Measurements from ENCODE around the gene STAMBPL1.
"Not testable (repeated sequence)": the region's sequence is repeated elsewhere in the genome, so short reads cannot be mapped to it uniquely, and the experiment has no call there.

The STAMBPL1 gene
- total RNA-seq: 25.0 to 47.6 (median 36.7) reads per million in 4 experiments

DNA sequence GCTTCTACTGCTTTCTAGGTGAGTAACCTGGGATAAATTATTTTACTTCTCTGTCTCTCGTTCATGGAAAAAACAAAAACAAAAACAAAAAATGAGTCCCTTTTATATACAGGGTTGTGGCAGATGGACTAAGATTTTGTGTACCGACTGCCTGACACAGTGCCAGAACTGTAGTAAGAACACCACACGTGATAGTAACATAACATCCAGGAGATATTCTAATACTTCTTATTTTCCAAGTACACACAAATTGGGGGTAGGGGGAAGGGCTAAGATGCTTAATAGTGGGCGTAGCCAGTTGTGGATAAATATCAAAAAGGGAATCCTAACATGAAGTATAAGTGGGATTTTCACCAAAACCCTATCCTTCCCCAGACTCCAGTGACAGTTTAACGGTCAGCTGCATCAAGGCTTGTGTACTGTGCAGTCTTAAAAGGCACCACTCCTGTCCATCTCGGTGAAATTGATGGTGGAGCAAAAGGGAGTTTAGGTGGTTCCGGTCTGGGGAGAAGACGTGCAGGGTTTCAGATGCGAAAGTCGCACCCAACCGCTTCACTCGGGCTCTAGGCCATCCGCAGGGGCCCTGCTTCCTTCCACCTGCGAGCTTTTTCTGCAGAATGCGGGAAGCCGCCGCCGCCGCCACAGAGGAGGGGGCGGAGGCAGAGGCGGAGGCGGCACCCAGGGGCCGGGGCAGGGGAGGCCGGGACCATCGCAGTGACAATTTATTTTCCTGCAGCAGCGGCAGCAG is at the start of gene STAMBPL1:
Gene STAMBPL1 (plus strand): TSS at position 712 of the 748 bp plus-strand sequence. CDS start 21,464 bp downstream, outside the sequence.
- DNase-seq: peak; percentile 43

DNA sequence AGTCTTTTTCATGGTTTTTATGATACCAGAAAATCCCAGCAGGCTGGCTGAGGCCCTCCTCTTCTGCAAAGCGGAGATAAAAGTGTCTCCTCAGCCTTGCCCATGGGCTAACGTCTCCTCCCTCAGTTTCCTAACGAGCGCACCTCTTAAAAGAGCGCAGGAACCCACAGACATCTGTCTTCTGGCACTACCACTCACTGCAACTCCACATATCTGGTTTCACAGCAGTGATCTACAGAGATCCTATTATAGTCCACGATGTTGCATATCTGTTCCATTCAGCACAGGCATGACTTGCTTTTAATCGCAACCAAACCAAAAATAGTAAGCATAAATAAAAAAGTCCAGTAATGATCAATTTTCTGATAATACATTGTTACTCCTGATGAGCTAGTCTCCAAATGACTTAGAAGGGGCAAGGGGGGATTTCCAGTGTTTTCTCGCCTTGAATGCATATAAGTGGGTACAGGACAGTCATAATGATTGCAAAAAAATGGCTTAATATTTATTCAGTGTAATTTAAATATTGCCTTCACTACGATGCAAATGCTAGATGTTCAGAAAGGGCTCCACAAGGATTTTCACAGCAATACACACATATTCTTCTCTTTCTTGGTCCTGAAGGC is 49.3 kb upstream of the STAMBPL1 start:
- no peak for DNase-seq

DNA sequence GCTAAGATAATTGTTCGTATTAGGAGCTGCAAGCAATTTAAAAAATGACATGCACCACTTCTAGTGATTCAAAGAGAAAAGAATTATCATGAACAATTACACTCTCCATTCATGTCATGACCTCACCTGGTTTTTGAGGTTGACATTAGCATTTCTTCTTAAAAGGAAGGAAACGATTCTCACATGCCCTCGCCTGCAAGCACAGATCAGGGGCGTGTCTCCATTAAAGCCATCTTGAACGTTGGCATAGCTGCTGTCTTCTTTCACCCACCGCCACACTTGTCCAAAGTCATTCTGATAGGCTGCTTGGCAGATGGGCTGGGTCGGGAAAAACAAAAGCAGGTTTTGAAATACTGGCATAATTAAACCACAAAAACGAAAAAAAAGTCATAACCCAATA is 48.3 kb upstream of the STAMBPL1 start:
- DNase-seq: no peak

DNA sequence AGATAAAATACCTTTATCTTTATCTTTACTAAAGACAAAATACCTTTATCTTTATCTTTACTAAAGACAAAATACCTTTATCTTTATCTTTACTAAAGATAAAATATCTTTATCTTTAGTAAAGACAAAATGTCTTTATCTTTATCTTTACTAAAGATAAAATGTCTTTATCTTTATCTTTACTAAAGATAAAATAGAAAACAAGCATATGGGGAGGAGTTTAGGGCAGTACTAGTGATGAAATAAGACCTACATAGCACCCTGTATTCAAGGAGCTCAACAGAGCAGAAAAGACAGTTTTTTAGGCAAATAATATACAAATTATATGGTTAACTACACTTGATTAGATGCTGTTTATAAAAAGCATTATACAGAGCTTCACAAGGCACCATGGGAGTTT is 47.7 kb upstream of the STAMBPL1 start:
- no peak for DNase-seq

DNA sequence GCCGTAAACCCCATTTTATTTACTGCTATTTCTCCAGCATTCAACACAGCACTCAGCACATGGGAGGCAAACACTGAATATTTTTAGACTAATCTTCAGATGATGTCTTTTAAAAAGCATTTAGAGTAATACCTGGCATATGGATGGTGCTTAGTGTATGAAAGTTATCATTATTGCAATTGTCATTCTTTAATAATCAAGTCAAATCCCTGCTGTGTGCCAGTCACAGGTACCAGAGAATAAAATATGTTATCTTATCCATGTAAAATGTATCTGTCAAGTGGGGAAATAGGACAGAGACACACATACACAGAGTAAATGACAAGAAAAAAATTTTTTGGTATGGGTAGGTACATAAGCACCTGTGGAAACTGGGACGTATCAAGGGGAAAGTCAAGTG is 46.9 kb upstream of the STAMBPL1 start:
- DNase-seq: no peak

DNA sequence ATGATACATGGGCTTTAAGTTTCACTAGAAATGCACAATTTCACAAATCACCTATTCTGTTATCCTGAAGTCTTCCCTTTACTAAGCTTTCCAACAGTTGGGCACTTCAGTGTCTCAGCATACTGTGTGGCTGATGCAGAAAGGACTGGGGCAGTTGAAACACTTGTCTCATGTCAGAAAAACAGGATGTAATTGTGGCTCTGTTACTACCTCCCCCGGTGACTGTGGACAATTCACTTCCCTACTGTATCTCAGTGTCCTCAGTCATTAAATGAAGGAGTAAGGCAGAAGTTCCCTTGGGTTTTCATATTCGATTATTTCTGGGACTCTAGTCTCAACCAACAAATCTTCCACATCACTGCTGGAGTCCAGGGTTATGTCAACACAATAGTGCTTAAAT is 46.3 kb upstream of the STAMBPL1 start:
- DNase-seq: no peak

DNA sequence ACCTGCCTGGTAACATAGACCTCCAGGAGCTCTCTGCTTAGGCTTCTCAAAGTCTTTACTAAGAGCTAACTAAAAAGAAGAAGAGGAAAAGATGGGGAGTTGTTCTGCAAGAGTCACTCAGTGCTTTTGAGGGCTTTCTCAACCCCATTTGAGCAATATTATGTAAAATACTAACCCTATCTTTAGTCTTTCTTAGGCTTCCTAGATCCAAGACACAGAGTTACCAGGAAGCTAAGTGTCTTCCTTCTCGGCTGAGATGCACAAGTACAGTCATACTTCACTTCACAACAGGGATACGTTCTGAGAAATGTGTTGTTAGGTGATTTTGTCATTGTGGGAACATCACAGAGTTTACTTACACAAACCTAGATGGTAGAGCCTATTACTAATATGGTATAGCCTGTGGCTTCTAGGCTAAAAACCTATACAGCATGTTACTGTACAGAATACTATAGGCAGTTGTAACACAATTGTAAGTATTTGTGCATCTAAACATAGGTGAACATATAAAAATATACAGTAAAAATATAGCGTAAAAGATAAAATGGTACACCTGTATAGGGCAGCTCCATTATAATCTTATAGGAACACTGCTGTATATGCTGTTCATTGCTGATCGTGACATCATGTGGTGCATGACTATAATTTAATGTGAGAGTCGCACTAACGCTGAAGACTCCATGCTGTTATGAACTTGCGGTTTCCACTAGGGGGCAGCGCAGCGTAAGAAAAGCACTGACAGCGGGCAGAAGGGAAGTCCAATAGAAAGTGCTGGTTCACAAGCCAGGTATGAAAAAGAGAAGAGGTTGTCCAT is 44.7 kb upstream of the STAMBPL1 start:
- DNase-seq: peak; percentile 71

DNA sequence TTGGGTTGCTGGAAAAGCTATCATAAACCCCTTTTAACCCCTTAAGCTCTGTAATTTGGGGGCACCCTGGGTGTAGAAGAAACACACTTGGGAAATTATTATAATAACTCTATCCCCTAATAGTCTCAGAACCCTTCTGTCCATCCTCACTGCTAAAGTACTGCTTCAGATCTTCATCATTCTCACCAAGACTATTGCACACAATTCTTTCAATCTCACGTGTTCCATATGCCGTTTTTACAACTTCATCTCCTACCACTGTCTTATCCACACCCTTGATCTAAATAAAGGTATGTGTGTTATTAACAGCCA is 44.2 kb upstream of the STAMBPL1 start:
- no peak for DNase-seq

DNA sequence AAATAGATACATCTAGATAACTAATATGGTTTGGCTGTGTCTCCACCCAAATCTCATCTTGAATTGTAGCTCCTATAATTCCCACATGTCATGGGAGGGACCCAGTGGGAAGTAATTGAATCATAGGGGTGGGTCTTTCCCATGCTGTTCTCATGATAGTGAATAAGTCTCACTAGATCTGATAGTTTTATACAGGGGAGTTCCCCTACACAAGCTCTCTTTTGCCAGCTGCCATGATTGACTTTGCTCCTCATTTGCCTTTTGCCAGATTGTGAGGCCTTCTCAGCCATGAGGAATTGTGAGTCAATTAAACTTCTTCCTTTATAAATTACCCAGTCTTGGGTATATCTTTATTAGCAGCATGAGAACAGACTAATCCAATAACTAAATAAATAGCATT is 42.4 kb upstream of the STAMBPL1 start:
- not testable (repeated sequence) for DNase-seq

DNA sequence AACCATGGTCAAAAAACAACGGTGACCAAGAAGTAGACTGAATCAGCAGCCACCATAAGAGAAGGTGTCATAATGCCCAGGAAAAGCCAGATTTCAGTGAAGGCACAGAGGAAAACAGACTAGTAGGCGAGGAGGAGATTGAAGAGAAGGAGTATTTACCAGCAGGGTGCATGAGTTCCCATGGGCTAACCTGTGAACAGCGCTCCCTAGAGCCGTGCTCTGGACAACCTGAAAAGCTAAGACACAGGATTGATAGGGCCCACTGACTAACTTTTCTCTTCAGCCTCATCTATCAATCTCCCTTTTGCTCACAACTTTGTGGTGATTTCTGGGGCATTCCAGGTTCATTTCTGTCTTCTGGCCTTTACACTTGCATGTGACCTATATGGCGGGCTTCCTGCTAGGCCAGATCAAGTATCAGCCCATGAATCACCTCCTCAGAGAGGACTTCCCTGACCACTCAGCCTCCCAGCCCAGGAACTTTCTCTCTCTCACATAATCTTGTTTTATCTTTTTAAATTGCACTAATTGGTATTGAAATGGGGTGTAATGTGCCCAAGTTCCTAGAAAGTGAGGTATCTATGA is 41.2 kb upstream of the STAMBPL1 start:
- no peak for DNase-seq

DNA sequence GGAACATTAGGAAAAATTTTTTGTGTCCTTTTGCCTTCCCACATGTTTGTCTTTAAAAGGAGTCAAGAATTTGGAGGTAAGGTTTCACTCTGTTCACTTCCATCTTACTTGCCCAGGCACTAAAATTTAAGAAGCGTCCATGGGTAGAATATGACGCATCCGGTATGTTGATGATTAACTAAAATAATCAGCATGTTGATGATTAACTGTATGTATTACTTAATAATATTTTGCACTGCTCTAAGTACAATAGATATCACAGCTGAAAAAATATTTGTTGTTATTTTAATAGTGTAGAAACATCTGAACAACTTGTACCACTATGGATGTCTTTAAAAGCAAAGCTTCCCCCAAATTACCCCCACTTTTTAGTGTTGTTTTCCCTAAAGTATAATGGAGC is 39.9 kb upstream of the STAMBPL1 start:
- no peak for DNase-seq

DNA sequence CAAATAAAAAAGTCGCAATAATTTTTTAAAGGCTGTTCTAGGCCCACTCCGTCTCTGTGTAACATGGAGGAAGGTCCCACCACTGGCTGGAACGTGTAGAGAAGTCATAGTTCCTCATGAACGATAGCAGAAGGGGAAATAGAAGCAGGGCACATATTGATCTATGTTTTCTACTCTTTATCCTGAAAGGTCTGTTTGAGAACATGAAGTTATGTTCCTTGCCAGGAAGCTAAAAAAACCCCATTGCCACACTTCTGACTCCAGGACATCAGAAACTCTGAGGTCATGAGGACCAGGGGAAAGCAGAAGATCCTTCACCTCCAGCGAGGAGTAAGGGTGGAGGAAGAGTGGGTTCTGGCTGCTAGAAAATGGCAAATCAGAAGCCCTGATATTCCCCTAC is 39.2 kb upstream of the STAMBPL1 start:
- no peak for DNase-seq

DNA sequence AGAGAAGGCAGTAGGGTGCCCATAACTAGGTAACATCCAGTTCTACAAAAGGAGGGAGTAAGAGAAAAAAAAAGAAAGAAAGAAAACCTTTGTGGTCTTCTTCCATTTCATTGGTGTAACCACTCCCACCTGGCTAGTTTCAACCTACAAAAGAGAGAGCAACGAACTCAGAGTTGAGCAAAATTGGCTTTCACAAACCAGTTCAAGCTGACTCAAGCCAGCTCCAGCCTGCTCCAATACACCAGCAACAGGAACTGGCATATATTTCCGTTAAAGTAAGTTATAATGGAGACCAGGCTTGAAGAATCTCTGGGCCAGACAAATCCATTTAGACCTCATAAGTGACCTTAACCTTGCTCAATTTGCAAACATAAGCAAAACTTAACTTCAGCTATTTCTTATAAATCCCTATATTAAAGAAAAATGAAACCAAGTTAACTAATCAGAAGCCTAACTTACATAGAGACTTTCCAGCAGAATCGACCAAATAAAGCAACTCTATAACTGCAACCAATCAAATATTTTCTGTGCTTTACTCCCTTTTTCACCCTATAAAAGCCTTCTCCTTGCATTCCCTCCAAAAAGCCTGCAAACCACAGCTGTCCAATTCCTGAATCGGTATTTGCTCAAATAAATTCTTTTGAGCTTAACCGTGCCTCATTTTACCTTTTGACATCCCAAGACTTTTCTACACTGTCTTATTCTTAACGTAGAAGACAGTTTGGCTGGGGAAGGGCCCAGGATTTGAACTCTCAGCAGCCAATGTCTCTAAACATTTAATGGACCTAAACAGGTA is 38.5 kb upstream of the STAMBPL1 start:
- DNase-seq: no peak

DNA sequence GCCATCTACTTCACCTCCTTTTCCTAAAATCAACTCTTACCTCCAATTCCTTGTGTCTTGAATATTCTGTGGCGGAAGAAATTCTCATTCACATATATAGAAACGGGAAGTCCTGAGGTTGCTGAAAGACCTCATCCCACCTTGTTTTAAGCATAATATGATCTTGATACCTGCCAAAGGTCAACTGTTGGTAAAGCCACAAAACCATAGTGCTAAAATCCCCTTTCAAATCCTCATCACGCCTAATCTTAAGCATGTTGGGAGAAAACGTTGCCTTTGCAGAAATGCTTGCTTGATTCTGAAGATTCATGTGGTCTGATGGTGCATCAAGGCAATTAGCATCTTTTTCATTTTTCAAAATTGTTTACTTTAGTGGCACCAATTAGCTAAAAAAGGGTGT is 36.9 kb upstream of the STAMBPL1 start:
- no peak for DNase-seq

DNA sequence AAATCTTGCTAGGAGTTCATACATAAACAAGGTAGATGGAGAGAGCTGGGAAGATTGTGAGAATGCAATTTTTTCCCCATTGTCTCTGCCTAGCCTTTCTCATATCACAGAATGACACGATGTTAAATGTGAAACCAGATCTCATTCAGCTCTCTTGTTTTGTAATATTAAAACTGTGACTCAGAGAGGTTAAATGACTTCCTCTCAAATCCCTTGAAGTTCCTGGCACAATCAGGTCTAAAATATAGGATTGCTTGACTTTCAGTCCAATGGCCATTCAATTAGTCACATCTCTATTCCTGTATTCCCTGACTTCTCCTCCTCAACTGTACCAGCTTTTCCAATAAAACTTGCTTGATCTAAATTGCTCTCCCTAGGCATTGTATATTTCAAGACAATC is 31.5 kb upstream of the STAMBPL1 start:
- DNase-seq: no peak

DNA sequence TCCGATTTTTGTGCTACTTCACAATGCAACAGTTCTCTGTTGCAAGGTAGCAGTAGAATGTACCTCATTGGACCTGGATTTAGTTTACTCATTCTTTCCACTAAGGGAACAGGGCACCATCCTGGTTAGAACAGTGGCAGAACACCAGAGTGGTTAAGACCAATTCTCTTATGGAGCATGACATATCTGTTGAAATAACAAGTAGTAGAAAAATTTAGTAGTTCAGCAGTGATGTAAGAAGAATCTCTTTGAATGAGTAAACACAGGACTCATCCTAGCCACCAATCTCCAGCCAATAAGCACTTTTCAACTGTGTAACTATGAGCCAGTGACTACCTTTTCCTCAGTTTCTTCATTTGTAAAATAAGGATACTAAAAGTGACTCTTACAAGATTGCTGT is 30.8 kb upstream of the STAMBPL1 start:
- DNase-seq: no peak

DNA sequence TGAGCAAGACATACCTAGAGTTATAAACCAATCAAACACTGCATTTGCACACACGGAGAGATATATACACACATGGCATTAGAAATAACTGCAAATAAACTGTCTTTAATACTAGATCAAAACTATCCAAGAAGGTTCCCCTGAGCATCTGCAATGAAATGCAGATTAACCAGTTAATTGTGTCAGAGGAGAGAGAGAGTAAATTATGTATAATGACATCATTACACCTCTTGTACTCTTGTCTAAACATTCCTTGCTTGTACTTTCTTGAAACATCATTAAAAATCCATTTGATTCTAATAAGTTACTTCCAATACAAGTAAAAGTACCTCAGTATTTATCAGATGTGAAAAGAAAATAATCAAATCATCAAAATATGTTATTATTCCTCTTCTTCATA is 29.3 kb upstream of the STAMBPL1 start:
- DNase-seq: no peak

DNA sequence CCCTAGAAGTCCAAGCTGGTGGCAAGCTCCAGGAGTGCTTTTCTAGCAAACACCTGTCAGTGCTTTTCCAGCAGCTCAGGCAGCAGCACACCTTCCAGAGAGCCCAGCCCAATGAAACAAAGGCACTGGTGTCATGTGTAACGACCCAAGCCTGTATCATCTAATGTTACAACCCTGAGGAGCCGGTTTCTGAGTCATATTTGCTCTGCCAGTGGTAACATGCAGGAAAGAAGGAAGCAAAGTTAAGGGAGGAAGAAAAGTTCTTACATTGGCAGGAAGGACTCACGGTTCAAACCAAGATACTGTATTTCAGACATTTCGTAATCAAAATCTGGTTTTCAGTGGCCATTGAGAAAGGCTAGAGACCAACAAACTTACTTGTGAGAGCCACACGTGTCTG is 28.3 kb upstream of the STAMBPL1 start, which contains the start of gene ANKRD22:
Gene ANKRD22 (minus strand): TSS at position 139 of the 400 bp plus-strand sequence. CDS start 237 bp downstream, outside the sequence.
- DNase-seq: no peak

DNA sequence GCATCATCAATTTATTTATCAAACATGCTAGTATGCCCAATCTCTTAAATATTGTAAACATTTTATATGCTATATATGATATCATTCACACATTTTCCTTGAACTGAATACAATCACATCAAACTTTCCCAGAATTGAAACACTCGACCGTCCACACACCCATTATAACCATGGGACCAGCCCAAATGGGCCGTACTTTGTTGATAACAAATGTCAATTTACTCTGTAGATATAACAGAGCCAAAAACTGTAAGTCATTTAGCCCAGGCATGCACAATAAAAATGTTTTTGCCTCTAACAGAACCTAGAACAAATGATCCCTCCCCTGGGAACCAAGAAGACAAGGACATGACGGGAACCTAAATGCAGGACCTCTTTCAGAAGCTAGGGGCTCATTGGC is 27.7 kb upstream of the STAMBPL1 start:
- DNase-seq: no peak

DNA sequence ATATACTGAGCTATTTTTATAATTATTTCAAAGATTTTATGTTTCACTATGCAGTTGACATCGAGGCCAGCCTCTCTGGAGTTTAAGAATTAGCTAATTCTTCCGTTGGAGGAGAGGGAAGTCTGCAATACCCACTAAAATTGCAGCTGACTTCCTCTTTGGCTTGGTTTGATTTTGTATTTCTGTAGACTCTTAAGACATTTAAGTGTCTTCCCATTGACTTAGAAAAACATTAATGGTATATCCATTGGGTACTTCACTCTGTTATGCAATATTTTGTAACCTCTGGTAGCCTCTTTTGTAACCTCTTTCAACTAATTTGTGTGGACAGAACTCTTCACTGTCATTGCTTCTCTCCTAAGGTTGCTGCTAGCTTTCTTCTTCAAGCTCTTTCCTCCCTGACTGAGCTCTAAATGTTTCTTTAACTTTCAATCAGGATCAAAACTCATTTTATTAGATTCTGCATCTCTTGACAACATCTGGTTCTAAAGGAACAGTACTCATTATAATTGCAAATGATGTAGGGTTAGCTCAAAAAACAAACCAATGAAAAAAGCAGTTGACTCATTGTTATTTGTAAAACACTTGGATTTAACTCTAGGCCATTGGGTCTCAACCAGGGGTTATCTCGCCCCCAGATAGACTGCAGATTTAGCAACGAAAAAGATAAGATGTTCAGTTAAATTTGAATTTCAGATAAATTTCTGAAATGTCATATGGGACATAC is 26.7 kb upstream of the STAMBPL1 start:
- DNase-seq: no peak

DNA sequence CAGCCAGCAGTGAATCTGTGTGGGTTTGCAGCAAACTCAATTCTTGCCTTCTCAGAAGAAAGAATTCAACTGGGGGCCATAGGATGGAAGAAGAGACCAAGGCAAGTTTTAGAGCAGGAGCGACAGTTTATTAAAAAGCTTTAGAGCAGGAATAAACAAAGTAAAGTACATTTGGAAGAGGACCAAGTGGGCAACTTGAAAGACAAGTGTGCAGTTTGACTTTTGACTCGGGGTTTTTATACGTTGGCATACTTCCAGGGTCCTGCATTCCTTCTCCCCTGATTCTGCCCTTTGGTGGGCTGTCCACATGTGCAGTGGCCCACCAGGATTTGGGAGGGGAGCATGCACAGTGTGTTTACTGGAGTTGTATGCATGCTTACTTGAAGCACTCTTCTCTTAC is 25.4 kb upstream of the STAMBPL1 start:
- DNase-seq: no peak

DNA sequence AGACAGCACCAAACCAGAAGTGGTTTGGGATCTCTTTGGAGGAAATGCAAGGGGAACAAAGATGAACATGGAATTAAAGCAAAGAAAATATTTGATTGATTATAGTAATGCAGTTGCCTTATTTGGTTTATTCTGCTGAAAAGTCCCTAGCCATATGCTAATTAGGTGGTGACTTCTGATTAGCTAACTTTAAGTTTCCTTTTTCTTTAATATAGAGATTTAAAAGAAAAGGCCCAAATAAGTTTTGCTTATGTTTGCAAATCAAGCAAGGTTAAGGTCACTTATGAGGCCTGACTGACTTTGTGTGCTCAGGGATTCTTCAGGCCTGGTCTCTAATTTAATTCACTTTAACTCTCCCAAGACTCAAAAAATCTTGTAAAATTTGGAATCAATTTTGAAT is 22.2 kb upstream of the STAMBPL1 start:
- no peak for DNase-seq
